HG03442 (cell line): ENCODE measurements around the gene CACNA1G.
A peak's percentile ranks its signal among the peaks of the same experiment; 100 is the strongest.

Experiments used
- ATAC-seq: cut with Tn5 transposase; IDR thresholded peaks from one replicate; pipeline ENCODE4 v1.9.1; 2021; ENCODE audit warnings: mild to moderate bottlenecking, moderate library complexity; ENCODE audit not compliant: unreplicated experiment

CACNA1G gene

DNA sequence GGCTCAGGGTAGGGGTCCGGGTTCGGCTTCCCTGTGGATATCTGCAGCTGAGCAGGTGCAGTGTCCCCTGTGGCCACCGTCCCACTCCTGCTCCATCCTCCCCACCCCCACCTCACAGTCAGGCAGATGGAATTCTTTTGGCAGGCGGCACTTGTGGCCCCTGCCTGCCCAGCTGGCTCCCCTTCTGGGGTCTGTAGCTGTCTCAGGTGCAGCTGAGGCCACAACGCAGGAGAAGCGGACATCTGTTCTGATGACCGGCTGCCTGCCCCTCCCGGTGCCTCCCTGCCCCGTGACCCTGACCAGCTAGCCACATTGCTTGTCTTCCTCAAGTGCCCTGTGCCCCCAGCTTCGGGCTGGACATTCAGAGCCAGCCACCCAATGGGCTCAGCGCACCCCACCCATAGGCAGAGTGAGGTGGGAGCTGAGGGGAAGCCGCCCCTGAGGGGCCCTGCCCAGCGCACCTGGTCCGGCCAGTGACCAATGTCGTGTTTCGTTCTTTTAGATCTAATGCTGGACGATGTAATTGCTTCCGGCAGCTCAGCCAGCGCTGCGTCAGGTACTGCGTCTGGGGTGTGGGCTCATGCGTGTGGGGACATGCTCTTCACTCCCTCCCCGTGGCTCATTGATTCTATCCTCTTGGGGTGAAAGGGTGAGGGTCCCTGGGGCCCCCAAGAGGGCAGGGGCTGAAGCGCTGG, 49.0 kb downstream of the CACNA1G start:
- ATAC-seq, result no peak

DNA sequence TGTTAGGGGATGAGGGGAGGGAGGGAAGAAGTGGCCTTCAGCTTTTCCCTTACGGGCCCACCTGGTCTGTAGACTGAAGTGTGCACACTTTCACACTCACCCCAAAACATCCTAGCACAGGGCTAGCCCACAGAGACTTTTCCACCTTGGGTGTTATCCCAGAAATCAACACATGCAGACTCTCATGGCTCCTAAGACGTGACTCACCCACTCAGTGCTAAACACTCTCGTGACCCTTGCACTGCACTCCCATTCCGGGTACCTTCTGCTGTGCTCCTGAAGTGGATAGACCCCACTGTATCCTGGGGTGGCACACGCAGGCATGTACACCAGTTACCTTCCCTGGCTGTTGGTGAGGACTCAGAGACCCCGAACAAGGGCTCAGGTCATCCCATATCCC, 51.1 kb downstream of the CACNA1G start:
- no peak for ATAC-seq

DNA sequence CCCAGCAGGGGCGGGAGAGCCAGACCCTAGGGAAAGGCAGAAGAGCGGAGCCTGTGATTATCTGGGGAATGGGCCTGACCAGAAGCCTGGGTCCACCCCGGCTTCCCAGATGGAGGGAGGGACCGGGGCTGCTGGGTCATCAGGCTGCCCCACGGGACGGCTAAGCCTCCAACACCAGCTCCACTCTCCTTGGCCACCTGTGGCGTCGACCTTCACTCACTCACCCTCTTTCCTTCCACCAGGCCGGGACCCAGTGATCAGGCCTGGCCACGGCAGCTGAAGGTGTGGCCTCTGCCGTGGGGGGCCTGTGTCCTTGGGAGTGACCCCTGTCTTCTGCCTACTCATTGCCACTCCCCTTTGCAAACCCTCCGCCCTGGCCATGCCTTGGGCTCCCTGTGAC, 51.8 kb downstream of the CACNA1G start:
- ATAC-seq, result no peak

DNA sequence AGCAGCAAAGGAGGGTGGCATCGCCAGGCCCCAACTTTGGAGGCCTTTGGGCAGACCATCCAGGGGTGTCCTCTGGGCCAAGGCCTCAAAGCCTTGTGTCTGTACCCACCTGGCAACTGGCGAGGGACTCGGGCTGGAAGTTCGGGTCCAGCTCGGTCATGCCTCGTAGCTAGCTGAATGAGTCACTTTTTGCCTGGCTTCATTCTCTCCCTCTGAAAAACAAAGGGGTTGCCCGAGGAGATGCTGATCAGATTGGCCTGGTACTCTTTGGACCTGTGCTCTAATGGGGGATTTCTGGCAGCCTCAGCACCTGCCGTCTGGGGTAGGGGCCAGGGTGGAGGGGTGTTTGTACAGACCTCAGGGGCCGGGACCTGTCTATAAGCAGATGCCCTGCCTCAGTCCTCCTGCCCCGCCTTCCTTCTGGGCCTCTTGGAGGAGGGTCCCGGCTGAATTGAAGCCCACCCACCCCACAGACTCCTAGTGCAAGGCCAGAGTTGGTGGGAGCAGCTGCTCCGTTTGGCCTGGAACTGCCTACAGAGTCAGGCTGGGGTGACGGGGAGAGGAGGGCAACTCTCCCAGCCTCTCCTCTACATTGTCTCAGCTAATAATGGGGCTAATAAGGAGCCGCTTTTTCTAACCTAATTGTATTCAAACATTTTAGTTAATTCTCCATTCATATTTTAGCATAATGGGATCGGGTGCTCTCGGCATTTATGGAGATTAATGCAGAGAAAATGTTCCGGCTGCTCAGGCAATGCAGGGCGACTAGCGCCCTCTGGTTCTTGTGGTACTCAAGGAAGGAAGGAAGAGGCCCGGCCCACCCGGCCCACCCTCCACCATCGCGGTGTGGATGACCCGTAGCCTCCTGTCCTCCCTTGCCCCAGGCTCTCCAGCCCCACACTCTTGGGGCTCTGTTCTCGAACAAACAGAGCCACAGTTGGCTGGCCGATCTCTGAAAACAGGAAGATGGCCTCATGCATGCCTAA, 52.8 kb downstream of the CACNA1G start:
- ATAC-seq, result no peak

DNA sequence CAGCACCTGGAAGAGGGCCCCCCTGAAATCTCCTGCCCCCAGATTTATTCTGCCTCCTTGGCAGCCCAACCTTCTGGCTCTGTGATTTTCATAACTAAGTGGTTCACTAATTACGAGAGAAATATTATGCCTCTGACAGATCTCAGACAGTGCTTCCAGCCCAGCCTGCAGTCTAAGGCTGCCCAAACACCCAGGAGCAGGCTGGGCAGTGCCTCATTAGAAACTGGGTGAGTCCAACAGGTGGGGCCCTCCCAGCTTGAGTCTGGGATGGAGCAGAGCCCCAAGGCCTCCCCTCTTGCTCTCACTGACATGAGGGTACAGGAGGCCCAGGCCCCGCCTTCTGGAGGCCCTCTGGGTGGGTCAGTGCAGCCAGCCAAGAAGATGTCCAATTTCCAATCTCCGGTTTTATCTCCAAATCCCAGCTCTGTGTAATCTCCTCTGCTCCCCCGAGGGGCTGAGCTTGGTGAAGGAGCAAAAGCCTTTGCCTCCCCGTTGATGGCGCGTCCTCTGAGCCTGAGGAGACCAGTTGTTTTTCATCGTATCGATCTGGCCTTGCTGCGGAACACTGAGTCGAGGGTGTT, 54.0 kb downstream of the CACNA1G start:
- ATAC-seq, result no peak

DNA sequence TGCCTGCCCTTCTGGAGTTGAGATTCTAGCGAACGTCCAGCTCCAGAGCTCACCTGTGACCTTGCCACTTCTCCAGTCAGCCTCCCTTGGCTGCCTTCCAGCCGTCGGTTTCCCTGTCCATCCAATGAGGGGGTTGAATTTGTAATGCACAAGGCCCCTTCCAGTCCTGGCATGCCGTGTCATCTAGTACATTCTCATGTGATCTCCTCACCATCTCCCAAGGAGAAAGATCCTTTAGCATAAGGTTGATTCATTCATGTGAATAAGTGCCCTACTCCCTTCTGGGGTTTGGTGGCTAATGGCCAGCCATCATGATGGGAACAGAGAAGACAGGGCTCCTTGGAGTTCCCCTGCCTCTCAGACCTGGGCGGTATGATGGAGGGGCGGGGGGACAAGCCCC, 55.3 kb downstream of the CACNA1G start:
- no peak for ATAC-seq

DNA sequence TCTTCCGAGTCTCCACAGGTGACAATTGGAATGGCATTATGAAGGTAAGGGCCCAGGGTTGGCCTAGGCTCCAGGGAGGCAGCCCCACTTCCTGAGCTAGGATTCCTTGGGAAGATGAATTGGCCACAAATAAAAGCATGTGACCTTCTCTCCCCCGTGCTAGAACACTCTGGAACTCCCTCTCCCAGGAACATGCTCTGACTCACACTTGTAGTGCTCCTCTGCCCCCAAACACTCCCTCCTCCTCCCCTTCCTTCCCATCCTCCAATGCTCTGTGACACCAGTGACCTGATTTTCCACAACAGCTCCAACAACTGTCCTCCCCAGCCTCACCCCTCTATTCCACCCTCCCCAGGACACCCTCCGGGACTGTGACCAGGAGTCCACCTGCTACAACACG, 57.8 kb downstream of the CACNA1G start:
- ATAC-seq, result no peak

DNA sequence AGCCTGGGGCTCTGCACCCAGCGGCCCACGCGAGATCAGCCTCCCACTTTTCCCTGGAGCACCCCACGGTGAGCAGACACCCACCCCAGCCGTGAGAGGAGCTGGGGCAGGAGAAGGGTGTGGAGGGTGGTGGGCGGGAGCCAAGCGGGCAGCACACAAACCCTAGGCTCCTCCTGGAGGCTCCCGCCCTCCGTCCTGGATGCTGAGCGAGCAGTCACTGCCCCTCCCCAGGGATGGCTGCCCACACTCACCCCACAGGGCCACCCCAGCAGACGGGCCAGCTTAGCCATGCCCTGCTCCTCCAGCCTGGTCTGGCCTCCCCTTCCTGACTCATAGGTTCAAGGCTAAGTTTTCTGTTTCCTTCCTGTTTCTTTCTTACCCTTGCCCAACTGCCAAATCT, 58.4 kb downstream of the CACNA1G start:
- ATAC-seq, result no peak

DNA sequence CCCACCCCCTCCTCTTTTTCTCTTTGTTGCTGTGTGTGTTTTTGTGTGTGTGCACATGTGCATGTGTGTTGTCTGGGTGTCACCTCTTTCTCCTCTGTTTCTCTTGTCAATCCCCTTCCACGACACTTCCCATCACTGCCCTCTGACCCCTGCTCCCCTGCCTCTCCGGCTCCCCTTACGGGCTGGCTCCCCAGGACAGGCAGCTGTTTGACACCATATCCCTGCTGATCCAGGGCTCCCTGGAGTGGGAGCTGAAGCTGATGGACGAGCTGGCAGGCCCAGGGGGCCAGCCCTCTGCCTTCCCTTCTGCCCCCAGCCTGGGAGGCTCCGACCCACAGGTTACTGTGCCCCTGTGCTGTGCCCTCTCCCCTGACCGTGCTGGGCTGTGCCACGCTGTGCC, 59.0 kb downstream of the CACNA1G start:
- no peak for ATAC-seq

DNA sequence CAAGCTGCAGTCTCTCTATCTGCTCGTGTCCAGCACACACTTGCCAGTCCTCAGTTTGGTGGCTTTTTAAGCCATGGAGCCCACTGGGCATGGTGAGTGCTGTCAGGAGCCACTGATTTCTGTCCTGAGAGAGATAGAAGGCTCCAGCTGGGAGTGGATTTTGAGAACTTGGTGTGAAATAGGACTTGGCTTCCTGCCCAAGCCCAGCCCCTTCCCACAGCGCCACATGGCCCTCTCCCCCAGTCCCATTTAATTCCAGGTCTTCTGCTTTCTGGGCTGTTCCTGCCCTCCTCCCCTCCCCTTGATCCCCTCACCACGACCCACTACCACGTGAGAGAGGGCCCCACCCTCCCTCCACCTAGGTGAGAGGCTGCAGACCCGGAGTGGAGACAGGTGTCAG, 59.7 kb downstream of the CACNA1G start:
- ATAC-seq, result no peak

DNA sequence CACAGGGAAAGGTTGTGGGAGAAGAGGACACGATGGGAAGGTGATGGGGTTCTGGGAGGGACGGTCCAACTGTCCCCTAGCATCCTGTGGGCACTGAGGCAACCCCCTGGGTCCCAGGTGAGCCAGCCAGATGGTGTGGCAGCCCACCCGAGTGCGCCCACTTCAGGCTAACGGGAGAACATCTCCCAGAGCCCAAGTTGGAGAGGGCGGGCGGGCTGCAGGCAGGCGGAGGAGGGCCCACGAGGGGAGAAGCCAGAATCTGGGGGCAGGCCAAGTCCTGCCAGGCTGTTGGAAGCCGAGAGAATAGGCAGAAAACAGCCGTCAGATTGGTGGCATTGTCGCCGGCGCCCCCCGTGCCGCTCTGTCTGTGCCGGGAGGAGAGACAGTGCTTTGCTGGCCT, 60.3 kb downstream of the CACNA1G start:
- no peak for ATAC-seq

DNA sequence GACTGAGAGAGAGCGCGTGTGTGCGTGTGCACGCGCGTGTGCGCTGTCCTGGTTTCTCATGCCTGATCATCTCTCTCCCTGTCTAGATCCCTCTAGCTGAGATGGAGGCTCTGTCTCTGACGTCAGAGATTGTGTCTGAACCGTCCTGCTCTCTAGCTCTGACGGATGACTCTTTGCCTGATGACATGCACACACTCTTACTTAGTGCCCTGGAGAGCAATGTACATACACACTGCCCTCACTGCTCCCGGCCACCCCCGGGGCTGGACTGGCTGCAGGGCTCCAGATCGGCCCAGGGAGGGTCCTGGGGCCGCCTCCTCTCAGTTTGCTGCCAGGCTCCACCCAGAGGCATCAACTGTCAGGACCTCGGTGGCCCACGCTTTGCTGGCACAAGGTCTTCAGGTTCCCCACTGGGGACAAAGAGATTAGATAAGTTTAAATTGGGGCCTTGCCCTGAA, 61.1 kb downstream of the CACNA1G start:
- ATAC-seq, result no peak

DNA sequence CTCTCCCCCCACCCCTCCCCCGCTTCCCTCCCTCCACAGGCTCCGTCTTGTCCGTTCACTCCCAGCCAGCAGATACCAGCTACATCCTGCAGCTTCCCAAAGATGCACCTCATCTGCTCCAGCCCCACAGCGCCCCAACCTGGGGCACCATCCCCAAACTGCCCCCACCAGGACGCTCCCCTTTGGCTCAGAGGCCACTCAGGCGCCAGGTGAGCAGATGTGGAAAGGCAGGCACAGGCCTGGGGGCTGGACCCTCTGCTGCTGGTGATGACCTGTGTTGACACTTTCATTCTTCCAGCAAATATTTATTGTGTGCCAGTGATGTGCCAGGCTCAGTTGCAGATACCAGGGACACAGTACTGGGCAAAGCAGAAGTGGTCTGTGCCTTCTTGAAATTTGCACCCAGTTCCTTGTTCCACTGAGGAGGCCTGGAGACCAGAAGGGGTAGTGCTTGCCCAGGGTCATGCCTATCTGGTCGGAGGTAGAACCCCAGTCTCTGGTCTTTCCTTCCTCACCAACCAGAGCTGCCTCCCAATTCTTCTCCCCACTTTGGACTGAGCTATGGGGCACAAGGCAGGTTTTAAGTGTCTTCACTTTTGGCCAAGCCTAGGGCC, 63.9 kb downstream of the CACNA1G start:
- no peak for ATAC-seq

DNA sequence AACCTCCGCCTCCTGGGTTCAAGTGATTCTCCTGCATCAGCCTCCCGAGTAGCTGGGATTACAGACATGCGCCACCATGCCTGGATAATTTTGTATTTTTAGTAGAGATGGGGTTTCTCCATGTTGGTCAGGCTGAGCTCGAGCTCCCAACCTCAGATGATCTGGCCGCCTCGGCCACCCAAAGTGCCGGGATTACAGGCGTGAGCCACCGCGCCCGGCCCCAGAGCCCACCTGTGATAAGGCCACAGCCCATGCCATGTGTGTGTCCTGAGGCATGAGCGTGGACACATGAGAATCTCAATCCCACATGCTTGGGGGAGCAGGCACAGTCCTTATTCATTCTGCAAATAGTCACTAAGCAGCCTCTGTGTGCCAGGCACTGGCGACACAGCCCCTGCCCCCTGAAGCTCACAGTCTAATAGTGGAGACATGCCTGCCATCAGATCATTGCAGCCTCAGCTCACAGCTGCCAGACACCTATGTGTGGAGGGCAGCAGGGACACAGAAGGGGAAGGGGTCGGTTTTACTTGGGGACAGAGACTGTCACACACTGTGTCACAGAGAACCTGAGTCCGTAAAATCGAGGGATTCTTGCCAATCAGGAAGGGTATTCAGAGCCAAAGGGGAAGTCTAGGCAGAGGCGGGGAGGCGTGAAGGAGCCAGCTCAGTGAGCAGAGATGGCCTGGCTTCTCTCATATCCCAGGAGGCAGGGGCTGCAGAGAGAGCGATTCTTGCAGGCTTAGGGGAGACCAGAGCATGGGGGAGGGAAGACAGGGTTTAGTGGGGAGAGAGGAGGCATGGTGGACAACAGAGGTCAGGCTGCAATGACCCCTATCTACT, 64.7 kb downstream of the CACNA1G start:
- no peak for ATAC-seq

DNA sequence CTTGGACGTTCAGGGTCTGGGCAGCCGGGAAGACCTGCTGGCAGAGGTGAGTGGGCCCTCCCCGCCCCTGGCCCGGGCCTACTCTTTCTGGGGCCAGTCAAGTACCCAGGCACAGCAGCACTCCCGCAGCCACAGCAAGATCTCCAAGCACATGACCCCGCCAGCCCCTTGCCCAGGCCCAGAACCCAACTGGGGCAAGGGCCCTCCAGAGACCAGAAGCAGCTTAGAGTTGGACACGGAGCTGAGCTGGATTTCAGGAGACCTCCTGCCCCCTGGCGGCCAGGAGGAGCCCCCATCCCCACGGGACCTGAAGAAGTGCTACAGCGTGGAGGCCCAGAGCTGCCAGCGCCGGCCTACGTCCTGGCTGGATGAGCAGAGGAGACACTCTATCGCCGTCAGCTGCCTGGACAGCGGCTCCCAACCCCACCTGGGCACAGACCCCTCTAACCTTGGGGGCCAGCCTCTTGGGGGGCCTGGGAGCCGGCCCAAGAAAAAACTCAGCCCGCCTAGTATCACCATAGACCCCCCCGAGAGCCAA, 65.6 kb downstream of the CACNA1G start:
- peak; percentile 47 for ATAC-seq

DNA sequence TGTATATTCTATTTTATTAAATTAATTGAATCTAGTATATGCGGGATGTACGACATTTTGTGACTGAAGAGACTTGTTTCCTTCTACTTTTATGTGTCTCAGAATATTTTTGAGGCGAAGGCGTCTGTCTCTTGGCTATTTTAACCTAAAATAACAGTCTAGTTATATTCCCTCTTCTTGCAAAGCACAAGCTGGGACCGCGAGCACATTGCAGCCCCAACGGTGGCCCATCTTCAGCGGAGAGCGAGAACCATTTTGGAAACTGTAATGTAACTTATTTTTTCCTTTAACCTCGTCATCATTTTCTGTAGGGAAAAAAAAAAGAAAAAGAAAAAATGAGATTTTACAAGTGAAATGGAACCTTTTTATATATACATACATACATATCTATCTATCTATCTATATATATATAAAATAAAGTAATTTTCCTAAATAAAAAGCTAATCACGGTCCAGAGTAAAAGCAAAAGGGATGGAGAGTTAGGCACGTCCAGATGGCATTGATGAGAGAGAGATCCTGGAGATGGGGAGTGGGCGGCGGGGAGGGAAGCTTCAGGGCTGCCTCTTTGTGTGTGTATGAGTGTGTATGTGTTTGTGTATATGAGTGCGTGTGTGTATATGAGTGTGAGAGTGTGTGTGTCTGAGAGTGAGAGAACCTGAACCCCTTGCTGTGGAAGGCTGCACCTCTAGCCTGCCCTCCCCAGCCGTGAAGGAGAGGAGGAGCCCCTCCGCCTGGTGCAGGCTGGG, 66.7 kb downstream of the CACNA1G start:
- no peak for ATAC-seq

DNA sequence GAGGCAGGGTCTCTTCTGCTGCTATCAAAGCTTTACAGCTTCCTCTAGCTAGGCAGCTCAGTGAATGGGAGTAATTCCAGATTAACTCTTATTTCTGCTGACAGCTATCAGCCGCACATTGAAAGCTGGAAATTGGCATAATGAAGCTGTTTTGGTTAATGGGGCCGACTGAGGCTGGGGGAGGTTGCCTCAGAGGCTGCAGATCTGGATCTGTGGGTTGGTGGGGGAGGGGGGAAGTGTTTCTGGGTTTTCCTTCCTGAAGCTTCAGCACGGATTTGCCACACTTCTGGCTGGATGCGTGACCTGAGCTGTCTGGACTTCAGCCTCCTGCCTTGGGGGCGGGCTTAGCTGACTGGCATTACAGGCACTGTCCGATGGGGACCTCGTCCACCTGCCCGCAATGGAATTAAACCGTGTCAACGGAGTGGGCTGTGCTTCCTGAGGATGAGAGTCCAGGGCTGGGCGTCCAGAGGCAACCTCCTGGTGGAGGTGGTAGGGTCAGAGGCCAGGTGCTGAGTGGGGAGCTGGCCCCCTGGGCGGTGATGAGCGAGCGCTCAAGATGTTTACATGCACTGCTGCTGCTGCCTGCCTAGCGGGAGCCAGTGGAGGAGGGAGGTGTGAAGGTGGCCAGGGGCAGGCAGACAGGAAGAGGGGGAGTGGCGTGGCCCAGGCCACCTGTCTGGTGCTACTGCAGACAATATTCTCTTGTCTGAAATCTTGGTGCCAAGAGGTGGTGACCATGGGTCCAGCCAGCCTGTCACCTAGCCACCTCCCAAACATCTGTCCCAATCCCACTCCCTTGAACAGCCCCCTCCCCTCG, 67.5 kb downstream of the CACNA1G start:
- ATAC-seq, result no peak

DNA sequence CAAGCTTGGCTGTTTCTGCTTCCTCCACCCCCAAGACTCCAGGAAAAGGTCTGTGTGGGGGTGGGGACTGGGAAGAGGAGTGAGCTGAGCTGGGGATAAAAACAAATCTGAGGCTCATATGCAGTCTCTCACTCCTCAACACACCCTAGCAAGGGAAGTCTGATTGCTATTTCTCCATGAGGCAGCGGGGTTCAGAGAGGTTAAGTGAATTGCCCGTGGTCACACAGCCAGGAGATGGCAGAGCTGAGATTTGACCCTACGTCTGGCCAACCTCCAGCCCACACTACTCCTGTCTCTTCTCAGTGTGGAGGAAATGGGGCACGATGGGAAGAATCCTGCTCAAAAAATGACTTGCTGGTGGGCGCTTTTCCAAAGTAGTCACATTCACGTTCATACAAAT, 69.4 kb downstream of the CACNA1G start:
- no peak for ATAC-seq
